RCC 7860 (cell line): ENCODE results near the gene KCNJ9.

Experiments
- DNase-seq: peaks from one replicate; pipeline ENCODE4 v3.0.0-alpha.2; 2015; ENCODE audit warnings: low spot score
- FAIRE-seq: peaks from 2 replicates; lab custom pipeline; 2012; peaks lifted over from hg19 to GRCh38; lab: Jason Lieb, UNC

KCNJ9 gene

DNA sequence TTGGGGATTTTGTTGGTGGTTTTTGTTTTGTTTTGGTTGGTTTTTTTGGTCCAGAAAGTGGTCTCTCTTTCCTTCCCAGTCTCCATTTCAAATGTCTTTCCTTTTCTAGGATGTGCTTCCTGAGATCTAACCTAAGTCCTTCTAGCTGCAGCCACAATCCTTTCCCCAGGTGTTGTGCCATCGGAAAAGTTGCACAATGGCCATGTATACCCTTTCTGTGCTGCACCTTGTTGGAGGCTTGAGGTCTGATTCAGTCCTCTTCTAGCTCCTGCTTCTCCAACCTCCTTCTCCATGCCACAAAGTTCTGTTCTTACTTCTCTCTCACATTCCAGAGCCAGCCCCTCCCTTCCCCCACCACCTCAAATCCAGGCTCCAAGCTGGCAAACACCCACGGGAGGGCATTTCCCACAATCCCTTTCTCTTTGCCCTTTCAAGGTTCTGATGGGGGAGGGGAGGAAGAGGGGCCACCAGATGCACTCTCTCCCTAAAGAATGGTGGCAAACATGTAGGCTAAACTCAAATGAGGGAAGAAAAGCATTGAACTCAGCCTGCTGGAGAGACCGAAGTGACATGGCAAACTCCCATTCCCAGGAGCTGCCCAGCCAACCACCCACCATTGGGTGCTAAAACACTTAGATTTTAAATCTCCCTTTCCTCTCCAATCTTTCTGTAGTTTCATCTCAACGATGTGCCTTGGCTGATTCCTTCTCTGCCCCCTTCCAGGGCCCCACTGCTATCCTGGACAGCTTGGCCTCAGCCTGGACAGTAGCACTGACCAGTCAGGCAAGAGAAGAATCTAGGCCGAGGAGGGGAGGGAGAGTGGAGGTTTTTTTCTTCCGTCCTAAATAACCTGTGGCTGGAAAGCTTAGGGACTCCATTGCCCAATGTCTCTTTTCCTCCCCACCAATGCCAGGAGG is 14.3 kb upstream of the KCNJ9 start:
- FAIRE-seq: no peak
- no peak for DNase-seq

DNA sequence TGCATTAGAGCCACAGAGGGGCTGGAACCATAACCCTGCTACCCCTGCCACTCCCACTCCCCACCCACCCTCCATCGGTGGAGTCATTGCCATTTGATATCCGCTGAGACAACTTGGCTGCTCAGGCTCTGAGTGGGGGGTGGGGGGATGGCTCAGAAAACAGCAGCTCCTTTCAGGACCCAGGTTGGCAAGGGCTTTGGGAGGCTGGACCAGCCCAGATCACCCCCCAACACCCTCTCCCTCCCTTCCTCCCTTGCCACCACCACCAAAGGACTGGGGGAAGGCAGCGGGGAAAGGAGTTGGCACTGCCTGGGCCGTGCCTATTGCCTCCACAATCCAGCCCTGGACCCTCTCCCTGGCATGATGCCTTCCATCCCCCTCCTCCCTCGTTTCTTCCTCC is 13.1 kb upstream of the KCNJ9 start:
- FAIRE-seq: no peak

DNA sequence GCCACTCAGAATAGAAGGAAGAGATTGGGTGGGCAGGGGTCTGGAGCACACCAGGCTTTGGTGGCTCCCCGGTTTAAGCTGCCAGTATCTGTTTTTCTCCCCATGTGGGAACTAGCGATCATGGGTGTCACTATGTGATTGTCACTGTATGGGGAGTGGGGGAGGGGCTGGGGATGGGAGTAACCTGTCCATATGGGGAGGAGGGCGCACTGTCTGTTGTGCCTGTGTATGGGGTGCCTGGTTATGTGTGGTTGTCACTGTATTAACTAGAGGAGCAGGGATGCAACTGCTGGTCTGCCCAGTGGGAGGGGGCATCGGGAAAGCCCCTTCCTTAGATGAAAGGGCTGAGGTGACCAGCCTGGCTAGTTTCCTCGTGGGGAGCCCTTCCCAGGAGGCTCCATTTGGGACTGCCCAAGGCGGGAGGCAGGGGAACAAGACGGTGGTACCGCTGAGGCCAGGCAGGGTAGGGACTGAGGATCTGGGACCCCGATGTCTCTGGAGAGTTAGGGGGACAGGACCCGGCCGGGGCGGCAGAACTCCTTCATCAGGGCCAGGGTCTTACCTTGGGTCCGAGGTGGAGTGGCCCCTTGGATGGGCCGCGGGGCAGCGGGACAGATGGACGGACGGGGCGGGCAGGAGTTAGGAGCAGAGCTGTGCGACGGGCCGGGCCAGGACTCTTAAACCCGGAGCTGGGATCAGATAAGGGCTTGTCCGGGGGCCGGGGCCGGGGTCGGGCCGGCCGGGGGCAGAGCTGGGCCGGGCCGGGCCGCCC is 11.7 kb upstream of the KCNJ9 start, which contains the start of gene KCNJ10:
KCNJ10 (minus strand) TSS at position 701 of the 772 bp plus-strand sequence. CDS start 27,628 bp downstream, outside the sequence.
- DNase-seq: no peak
- FAIRE-seq: no peak

More for the DNA sequence above, 13.1 kb upstream of the KCNJ9 start:
- no peak for DNase-seq

DNA sequence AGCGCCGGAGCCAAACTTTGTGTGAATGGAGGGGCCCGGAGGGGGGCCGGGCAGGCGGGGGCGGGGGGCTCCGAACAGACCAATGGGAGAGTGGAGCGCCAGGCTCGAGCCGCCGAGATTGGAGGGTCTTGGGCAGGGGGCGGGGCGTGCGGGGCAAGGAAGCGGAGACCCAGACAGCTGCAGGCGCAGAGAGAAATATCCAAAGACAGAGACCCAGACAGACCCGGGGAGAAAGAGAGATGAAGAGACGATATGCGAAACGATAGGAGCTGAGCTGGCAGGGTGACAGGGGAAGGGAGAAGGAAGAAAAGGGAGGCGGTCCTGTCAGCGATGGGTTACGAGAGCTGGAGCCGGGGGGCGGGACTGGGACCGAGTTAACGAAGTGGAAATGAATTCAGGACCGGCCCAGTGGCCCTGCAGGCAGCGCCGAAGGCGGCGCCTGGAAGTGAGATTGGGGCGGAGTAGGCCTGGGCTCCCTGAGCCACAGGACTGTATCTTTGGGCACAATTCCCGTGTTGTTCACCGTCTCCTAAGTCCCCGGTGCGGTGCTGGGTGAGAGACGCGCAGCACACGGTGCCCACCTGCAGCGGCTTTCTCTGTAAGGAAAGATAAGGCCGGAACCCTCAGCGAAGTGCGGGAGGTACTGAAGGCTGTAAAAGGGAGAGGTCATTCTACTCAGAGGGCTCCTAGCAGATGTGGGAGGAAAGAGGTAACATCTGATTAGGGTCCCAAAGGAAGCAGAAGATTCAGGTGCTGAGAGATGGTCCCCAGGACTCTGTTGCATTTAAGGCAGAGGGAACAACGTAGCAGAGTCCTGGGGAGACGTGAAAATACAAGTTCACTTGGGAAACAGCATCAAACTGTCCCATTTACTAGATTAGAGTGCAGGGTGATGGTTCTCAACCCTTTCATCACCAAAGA is 10.8 kb upstream of the KCNJ9 start:
- FAIRE-seq (no peak), DNase-seq (no peak)

DNA sequence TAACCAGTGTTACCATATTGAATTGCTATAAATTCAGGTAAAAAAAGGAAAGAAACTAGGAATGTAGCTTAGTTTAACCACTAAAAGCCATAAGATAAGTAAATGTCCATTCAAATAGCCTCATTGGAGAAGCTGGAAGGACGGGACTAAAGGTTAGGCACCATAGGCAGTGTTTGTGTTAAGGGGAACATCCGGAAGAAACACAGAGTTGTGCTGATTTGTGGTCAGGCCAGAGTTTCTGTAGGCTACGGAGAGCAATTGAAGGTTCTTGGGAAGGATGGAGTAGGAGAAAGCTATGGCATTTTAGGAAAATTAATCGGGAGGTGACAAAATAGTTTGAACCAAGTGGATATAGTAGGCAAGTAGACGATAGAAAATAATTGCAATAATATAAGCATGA is 10.0 kb upstream of the KCNJ9 start:
- no peak for FAIRE-seq

DNA sequence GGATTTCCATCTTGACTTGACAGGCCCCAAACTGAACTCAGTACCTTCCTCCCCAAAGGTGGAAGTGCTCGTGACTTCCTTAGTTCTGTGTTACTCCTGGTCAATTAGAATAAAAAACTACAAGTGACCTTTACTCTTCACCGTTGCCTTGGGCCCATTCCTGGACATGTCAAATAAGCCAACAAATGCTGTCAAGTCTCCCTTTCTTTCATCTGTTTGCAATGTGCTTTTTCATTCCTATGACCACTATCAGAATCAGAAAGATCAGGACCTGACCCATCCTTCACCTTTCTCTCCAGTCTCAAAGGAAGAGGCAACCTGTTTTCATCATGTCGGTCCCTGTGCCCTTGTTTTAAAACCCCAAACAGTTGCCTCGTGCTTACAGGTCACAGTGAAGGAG is 6.5 kb upstream of the KCNJ9 start:
- DNase-seq: no peak
- no peak for FAIRE-seq

More for the DNA sequence above, 10.0 kb upstream of the KCNJ9 start:
- no peak for DNase-seq

DNA sequence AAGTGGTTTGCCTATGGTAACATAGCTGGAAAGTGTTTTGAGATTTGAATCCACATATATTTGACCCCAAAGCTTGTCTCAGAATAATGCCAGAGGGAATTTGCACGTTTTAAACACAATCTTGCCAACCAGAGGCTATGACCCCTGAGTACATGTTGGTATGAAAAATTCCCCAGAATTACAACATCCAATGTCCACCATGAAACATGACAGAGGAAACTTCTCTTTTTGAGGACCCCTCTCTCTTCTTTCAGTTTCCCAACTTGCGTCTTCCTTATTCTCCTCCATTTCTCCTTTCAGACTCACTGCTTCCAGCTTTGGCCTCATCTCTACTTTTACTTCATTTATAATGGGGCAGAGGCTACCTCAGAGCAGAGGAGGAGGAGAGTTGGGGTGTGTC is 5.5 kb upstream of the KCNJ9 start:
- DNase-seq: no peak
- FAIRE-seq: no peak

DNA sequence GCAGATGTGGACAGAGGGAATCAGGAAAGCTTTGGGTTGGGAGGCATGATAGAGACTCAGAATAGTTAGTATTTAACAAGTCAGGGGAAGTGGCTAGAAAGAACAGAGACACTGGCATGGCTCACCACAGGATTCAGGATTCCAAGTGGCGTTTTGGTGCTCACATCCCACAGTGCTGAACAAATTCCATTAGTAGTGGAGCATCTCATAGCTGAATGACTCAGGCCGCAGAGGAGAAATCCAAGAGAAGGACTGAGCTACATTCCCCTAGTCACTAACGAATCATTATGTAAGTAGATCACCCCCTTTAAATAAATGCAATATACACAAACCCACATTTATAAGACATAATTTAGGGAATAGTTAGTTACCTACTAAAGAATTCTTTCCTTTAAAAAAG is 5.0 kb upstream of the KCNJ9 start:
- peak; percentile 55 for DNase-seq
- FAIRE-seq: peak; percentile 61

DNA sequence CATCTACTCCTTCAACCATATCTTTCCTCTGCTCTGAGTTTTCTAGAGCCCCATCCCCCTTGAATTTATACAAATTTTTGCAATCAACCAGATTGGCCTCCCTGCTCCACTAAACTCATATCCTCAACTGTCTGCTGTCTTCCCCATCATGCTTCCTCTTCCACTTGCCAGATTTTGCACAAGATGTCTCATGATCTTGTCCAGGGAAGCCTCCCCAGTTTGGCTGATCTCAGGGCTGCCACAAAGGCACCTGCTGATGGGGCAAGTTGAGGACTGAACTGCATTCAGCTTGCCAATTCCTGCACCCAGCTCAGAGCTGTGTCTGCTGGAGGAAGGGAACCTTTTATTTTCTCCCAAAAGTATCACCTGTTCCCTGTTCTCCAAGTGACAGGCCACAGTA is 3.9 kb upstream of the KCNJ9 start:
- FAIRE-seq (no peak), DNase-seq (no peak)

DNA sequence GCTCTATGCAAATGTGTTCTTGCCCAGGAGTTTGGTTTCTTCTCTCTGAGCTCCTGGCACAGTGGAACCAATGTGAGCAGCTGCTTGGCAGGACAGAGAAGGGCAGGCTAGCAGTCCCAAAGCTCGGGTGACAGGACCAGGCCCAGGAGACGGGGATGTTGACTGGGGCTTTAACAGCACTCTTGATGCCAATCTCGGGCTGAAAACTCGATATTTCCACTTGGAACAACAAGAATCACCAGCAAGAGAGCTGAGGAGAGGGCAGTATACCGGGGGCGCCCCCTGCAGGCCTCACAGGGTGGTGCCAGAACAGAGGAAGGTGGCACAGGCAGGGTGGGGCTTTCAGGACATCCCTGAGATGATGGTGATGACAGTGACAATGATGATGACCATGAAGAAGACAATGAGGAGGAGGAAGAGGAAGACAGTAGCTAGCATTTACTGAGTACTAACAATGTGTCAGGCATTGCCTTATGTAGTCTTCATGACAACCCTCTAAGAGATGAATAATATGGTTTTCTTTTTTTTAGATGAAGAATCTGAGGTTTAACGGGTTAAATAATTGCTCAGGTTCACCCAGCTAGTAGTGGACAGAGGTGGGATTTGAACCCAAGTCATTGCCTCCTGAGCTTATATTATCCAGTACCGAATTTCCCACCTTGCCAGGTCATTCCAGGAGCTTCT is 2.7 kb upstream of the KCNJ9 start:
- DNase-seq: peak; percentile 10
- no peak for FAIRE-seq

DNA sequence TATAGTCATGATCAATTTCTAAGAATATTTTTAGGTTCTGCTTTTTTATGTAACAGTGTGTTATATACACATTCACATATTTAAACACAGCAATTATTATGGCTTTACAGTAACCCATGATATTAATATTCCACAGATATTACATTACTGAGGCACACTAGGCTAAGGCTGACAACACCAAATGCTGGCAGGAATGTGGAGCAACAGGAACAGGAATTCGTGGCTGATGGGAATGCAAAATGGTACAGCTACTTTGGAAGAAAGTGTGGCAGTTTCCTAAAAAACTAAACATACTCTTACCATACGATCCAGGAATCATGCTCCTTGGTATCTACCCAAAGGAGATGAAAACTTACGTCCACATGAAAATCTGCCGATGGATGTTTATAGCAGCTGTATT is 1.9 kb upstream of the KCNJ9 start:
- FAIRE-seq (no peak), DNase-seq (no peak)

DNA sequence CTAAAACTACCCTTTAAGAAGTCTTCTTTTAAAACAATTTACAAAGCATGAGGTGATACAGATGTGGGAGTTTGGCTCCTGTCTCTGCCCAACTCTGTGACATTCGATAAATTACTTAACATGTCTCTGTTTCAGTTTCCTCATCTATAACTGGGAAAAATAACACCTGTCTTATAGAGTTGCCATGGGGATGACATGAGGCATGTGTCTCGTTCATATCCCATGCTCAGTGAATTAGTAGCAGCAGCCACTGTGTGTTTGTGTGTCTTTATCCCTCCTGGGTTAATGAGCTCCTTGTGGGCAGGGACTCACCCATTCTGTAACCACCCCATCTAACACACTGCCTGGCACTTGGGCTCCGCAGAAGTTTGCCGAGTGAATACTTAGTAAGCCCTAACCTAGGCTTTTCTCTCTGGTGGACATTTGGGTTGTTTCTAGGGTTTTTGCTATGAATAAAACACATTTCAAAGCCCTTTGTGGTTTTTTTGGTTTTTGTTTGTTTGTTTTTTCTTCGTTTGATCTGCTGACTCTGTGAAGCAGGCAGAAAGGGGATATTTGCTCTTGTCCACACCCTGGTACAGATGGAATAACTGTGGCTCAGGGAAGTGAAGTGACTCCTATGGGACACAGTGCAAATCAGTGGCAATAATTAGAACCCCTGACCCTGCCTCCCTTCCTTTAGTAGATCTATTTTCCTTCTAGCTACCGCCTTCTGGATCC is 797 bp upstream of the KCNJ9 start:
- DNase-seq (no peak), FAIRE-seq (no peak)

DNA sequence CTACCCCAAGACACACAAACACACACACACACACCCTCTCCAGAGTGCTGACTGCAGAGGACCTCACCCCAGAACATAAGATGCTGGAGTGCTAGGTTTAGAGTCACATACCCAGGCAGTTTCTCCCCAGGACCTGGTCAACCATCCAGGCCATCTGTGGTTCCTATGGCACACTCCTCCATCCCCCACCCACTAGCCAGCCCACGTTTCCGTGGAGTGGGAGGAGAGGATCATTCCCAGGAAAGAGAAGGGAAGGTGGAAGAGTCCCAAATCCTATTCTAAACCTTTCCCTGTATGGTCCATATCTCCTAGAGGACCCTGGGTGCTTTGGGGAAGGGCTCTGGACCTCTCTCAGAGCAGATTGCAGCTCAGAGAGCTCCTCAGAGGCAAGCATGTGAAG is 1.1 kb downstream of the KCNJ9 start:
- no peak for FAIRE-seq
- no peak for DNase-seq

DNA sequence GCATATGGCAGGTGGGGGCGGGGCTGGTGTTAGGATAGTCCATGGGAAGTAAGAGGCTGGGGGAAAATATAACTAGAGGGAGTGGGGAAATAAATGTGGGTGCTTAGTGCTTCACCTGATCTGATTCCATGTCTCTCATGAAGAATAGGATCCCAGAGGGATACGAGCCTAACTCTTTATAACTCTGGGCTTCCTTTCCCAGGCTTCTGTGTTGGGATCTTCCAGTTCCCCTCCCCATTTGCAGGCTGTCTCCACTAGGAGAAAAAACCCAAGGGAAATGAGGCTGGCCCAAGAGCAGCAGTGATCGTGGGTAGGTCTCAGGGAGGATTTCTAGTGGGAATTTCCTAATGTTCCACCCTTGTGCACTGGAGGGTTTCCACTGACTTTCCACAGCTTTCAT is 1.6 kb downstream of the KCNJ9 start:
- no peak for FAIRE-seq
- DNase-seq: no peak

DNA sequence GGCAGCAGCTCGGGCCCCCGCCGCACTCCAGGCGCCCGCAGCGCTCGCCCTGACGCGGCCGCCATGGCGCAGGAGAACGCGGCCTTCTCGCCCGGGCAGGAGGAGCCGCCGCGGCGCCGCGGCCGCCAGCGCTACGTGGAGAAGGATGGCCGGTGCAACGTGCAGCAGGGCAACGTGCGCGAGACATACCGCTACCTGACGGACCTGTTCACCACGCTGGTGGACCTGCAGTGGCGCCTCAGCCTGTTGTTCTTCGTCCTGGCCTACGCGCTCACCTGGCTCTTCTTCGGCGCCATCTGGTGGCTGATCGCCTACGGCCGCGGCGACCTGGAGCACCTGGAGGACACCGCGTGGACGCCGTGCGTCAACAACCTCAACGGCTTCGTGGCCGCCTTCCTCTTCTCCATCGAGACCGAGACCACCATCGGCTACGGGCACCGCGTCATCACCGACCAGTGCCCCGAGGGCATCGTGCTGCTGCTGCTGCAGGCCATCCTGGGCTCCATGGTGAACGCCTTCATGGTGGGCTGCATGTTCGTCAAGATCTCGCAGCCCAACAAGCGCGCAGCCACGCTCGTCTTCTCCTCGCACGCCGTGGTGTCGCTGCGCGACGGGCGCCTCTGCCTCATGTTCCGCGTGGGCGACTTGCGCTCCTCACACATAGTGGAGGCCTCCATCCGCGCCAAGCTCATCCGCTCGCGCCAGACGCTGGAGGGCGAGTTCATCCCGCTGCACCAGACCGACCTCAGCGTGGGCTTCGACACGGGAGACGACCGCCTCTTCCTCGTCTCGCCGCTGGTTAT is 2.8 kb downstream of the KCNJ9 start:
- FAIRE-seq (no peak), DNase-seq (no peak)

DNA sequence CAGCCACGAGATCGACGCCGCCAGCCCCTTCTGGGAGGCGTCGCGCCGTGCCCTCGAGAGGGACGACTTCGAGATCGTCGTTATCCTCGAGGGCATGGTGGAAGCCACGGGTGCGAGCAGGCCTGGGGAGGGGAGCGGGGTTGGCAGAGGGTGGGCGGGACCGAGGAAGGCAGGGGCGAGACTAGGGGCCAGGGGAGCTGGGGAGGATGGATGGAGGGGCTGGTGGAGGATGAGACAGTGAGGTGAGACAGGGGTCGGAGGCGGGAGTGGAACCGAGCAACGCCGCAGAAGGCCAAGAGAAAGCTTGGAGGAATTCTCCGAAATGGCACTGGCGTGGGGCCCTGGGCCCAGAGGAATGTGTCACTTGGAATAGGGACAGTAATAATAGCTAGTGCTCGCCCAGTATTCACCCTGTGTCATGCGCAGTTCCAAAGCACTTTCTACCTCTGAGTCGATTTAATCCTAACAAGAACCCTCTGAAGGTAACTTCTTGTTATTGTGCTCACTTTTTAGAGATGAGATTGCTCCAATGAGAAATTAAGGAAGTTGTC is 3.5 kb downstream of the KCNJ9 start:
- FAIRE-seq (no peak), DNase-seq (no peak)

DNA sequence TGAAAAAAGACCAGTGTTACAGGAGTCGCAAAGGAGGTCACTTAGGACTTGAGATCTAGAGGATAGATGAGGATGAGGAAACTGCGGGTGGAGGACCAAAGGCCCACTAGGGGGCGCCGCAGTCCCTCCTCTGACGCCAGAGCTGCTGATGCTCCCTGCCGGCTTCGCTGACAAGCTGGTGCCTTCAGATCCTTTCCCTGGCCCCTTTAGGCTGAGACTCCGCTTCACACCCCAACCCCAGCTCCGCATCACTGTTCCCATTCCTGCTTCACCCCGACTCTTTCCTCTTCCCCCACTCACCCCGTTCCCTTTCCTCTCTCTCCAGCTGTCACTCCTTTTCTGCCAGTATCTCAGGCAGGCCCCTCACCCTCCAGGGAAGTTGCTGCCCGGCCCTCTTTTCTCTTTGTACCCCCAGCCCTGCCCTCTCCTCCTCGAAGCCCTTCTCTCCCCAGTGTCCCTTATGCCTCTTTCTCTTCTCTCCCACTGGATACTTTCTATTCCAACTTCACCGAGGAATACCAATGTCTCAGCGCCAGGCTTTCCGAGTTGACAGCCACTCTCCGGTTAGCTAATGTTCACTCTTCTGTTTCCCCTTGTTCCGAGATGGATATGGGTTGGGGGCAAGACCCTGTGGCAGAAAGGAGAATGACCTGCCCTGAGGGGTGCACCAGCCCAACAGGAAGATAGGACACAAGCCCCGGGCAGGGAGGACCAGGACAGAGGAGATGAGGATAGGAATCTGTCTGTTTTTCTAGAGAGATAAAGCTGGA is 4.5 kb downstream of the KCNJ9 start:
- FAIRE-seq (no peak), DNase-seq (peak; percentile 46)

DNA sequence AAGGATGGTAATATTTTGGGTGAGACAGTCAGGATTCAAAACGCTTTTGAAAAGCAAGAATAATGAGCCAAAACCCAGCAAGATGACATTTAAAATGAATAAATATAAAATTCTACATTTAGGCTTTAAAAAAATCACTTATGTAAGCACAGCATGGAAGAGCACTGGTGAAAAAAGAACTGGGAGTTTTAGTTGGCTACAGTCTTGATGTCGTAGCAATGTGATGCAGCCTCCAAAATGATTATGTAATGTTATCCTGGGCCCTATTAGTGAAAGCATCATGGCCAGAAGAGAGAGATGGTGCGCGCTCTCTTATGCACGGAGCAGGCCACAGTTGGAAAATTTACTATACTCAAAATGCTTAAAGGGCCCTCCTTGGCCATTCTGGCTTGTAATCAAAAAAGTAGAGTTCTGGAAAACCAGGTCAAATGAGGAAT is 5.1 kb downstream of the KCNJ9 start:
- FAIRE-seq (no peak), DNase-seq (no peak)
